Urothelium cell line (cell line): ENCODE measurements around the gene AFDN.

Experiments
- DNase-seq: peaks from one replicate; pipeline ENCODE4 v3.0.0; 2011; ENCODE audit warnings: low spot score, mixed read lengths
- FAIRE-seq: peaks from 2 replicates; lab custom pipeline; 2011; peaks lifted over from hg19 to GRCh38; lab: Jason Lieb, UNC

Gene AFDN

DNA sequence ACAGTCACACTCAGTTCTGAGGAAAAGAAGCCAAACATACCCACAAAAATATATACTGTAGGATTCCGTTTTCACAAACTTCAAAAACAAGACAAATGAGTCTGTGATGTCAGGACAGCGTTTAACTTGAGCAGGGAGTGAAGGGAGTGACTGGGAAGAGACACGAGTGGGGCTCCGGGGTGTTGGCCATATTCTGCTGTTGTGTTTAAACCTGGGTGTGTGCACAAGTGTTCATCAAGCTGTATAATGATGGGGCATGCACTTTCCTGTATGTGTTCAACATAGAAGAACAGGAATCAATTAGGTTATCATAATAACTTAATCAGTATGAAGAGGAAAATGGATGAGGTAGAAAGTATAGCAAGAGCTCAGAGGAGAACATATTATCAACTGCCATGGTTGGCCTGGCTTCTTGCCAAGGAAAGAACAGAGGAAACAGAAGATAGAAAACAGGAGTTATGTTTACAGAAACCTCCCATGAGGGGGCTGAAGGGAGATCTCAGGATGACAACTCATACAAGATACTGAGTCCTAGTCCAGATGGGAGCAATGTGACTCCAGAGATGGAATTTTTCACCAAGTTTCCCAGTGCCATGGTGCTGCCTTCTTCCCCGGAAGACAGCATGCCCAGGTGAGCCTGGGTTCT lies 15.1 kb upstream of the AFDN start:
- FAIRE-seq = no peak

DNA sequence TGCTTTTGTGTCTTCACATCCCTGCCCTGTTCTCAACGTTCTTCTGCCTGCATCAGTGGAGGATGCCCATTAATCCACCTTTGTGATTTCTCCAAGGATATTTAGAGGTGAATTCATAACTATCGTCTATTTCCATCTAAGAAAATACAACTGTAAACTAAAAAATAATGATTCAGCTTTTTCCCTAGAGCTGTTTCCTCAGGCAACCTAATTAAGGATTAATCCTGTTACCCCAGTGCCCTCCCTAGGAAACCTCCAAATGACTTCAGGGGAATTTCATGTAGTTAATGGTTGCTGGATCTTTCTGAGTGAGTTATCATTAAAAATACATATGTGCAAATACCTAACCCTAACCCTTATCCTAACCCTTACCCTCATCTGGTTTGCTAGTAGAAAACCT lies 14.6 kb upstream of the AFDN start:
- FAIRE-seq = no peak
- no peak for DNase-seq

More for the DNA sequence above, 15.1 kb upstream of the AFDN start:
- DNase-seq = no peak

DNA sequence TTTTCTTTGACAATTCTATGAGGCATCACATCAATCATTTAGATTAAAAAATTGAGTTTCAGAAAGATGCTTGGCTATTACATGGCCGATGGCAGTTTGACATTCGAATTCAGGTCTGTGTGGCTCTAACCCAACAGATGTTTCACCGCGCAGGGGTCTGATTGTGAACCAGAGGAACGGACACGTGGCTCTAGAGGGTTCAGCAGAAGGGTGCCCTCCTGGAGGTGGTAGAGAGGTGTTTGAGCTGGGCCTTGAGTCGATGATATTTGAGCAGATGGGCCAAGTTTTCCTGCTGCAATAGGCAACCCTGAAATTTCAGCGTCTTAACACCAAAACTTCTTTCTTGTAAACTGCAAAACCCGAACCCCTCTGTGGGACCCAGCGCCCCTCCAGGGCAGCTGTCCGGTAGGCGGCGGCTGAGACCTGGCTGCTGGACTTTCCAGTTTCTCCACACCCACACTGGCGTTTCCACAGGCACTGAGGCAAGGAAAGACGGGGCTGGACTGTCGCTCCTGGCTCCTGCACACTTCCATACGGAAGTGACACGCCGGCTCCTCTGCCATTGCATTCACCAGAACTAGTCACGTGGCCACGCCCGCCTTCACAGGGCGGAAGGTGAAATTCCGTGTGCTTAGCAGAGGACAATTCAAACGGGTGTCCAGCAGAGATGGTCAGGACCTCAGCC lies 11.3 kb upstream of the AFDN start:
- FAIRE-seq (no peak), DNase-seq (no peak)

- no peak for FAIRE-seq
- DNase-seq = no peak
Measured at GRCh38 chr6:167817016-167817415, 9.7 kb upstream of the AFDN start.

- DNase-seq (peak; percentile 28), FAIRE-seq (no peak)
Measured at GRCh38 chr6:167817729-167818128, 9.0 kb upstream of the AFDN start.

DNA sequence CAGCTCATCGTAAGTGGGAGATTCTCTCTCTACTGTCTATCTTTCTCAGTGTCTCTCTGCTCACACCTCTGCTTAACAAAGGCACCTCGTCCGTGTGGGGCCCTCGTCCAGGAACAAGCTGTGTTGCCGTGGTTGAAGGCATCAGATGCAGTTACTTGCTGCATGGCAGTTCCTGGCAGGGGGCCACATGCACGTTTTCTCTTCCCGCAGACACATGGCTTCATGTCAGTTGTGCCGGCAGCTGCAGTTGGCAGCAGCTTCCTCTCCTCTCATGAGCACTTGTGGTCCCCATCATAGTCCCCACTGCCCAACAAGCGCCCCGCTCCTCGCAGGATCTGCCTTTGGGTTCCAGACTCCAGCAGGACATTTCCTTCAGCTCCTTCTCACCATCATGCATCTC lies 7.1 kb upstream of the AFDN start:
- DNase-seq = no peak
- no peak for FAIRE-seq

DNA sequence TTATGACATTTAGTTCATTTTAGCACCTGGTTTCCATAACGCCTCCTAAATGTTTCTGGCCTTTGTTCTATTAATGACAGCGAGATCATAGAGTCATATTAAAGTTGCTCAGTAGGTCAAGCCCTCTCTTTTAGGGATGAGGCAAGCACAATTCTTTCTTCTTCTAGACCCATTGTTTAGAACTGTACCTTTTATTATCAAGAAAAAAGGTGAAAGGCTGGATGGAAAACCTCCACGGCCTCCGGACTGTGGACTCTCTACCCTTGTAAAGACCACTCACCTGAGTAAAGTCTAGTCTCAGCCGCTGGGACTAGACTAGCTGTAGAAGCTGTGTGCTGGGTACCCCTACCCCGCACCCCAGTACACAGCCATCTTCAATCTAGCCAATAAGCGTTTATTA lies 6.0 kb upstream of the AFDN start:
- no peak for FAIRE-seq
- no peak for DNase-seq

DNA sequence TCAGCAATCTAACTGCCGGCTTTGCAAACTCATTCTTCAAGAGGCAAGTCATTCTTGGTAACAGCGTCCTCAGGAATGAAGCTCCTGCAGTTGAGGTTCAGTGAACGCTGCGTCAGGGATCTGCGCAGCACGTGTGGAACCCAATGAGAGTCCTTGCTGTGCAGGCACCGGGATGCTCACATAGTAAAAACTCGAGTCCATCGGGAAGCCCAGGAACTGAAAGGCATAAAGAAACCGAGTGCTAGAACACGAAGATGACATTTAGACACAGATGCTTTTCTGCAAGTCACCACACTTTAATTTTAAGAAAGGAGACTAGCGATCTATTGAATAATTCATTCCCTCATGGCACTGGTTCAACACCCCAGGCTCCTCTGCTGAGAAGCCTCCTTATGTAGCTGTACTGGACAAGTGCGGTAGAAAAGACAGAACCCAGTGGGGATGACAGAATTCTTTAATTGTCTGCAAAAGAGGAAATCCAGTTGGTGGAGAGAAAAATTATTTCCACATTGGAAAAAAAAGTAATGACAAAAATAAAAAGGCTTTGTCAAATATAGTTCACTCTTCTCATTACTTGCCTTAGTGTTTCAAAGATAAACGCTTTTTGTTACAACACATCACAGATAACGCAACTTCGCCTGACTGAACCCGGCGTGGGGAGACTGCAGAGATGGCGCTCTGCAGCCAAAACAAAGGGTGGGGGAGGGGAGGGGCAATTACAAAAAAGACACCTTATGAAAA lies 1.9 kb upstream of the AFDN start:
- DNase-seq (no peak), FAIRE-seq (no peak)

- FAIRE-seq = no peak
- DNase-seq = no peak
Measured at GRCh38 chr6:167825332-167826229, 1.1 kb upstream of the AFDN start.

DNA sequence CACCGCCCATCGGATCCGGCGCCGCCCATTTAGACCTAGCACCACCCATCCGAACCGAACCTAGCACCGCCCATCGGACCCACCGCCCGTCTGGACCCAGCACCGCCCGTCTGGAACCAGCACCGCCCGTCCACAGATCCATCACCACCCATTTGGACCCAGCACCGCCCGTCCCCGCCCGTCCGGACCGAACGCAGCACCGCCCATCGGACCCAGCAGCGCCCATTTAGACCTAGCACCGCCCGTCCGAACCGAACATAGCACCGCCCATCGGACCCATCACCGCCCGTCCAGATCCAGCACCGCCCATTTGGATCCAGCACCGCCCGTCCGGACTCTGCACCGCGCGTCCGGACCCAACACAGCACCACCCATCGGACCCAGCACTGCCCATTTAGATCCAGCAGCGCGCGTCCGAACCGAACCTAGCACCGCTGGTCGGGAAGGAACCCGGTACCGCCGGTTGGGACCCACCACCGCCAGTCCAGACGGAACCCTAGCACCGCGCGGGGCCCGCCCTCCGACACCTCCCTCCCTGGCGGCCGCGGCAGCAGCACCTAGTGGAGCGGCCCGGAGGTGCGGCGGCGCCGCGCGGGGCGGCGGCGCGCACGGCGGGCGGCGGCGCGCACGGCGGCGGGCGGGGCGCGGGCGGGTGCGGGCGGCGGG lies 348 bp upstream of the AFDN start:
- no peak for FAIRE-seq
- peak; percentile 87 for DNase-seq

DNA sequence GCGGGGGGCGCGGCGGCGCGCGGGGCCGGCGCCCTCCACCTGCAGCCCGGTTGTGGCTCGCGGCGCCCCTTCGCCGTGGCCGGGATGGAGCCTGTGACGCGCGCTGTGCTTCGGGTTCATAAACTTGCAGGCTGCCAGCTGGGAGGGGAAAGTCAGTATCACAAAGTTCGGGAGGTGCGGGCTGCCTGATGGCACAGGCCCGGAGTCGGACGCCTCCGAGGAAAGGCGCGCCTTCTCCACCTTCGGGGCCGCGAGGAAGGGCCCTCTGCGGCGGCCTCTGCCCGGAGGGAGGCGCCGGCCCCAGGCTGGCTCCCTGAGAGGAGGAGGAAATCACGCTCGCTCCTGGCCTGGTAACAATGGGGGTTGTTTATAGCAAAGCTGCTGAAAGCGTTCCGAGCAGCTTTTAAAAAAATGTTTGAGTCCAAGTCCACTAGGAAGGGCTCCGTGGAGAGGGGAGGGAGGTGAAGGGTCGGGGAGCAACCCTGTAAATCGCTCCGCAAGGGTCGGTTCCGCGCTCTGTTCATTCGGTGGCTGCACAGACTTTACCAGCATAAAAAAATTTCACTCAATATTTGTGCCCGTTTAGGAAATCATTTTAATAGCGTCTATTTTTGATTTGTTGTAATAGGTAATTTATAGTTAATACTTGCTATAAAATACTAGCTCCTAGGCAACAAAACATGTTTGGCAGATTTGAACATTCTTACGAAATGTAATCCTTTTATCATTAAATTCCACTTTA lies 1.0 kb downstream of the AFDN start:
- FAIRE-seq (no peak), DNase-seq (peak; percentile 46)

- no peak for FAIRE-seq
Measured at GRCh38 chr6:167828325-167828956, 1.7 kb downstream of the AFDN start.

DNA sequence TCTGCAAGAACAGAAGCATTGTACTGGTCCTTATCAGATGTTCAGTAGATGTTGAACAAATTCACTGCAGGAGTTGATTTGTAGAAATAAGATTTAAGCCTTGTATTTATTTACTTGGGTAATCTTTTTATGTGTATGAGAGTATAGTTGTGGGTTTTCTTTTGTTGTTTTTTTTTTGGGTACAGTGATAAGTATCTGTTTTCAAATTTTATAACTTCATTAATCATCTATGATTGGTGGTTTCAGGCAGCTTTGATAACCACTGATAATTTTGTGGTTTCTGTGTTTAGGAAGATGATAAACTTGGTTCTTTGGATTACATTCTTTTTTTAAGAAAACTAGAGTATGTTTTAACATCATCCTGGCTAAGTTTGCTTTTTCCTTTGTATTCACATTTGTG lies 2.8 kb downstream of the AFDN start:
- FAIRE-seq (no peak), DNase-seq (no peak)

More at GRCh38 chr6:167828325-167828956, 1.7 kb downstream of the AFDN start:
- no peak for DNase-seq

GRCh38 chr6:167831281-167831828 lies 4.6 kb downstream of the AFDN start:
- DNase-seq = no peak
- FAIRE-seq = no peak

DNA sequence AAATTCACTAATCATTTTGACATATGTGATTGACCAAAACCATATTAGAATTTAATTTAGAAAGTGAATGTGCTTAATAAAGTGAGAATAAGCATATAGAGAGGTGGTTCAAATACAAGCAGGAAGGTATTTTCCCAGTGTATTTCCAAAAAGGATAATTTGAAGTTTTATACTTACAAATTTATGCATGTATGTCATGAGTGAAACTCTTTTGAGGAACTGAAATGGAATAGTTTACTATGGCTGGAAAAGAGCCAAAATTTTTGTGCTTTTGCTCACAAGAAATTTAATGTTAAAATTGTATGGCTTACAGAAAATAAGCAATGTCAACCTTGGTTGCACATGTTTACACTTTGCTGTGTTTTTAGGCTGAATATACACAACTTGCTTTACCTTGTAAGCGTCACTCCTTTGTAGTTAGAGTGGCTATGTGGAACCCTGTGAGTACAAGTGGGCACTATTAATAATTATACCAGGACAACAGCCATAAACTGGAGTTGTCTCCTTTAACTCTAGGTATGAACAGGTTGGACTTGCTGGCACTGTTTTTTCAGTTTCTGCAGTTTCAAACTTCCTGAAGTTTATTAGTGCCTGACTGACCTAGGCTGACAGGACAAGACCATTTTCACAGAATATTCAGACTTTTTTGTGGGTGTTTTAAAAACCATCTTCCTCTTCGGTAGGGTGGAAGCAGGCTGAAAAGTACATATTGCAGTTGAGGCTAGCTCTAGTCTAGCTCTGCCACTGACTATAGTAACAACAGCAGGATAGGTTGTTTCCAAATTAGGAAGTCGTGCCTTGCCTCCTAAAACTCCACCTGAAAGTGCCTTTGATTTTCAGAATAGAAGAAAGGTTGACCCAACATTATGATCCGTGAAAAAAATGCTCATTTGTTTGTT lies 6.0 kb downstream of the AFDN start:
- FAIRE-seq (no peak), DNase-seq (no peak)

DNA sequence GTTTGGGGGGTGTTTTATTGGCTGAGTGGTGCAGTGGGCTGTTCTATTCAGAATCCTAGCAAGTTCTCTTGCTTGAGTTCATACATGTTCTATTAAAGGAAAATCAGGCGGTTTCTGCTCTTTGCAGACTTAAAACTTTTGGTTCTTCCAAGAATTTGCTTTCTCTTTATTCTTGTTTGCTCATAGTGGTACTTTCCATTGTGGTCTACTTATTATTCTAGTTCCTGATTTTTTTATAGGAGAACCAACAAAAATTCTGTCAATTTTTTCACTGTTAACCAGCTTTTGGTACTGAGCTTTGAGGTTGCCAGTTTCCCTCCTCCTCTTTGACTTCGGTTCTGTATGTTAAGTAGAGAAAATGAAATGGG lies 6.7 kb downstream of the AFDN start:
- DNase-seq = no peak
- FAIRE-seq = no peak

GRCh38 chr6:167835260-167835659 lies 8.5 kb downstream of the AFDN start:
- FAIRE-seq (no peak), DNase-seq (no peak)

- DNase-seq = no peak
- no peak for FAIRE-seq
Measured at GRCh38 chr6:167836721-167837120, 10.0 kb downstream of the AFDN start.
